NCI-H1092 (cell line): Measurements from ENCODE around the gene CAPNS2.

Source experiments
- DNase-seq: peaks from one replicate; lab custom pipeline; 2025; lab: John Stamatoyannopoulos, UW

Gene CAPNS2

DNA sequence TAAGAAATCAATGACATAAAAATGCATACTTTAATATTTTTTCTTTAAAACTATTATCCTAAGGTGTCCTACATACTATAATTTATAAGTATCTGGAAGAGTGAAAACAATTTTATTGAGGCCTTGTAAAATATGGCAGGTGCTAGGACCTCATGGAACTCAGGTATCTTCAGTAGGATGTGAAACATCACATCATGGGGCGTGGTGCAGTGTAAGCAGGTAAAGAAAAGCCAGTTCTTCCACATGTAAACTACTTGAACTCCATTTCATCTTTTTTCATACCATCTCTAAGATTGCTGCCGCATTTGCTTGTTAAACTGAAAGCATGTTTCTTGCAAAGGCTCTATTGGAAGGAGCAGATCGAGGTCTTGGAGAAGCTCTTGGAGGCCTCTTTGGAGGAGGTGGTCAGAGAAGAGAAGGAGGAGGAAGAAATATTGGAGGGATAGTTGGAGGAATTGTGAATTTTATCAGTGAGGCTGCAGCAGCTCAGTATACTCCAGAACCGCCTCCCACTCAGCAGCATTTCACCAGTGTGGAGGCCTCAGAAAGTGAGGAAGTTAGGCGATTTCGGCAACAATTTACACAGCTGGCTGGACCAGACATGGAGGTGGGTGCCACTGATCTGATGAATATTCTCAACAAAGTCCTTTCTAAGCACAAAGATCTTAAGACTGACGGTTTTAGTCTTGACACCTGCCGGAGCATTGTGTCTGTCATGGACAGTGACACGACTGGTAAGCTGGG is at the start of gene CAPNS2:
TSS of gene CAPNS2 (plus strand) at position 253 of the 744 bp plus-strand sequence. CDS start at position 326, 73 bp downstream.
- DNase-seq, result no peak

GRCh38 chr16:55521792-55522191 is 44.7 kb upstream of the CAPNS2 start:
- DNase-seq, result no peak

DNA sequence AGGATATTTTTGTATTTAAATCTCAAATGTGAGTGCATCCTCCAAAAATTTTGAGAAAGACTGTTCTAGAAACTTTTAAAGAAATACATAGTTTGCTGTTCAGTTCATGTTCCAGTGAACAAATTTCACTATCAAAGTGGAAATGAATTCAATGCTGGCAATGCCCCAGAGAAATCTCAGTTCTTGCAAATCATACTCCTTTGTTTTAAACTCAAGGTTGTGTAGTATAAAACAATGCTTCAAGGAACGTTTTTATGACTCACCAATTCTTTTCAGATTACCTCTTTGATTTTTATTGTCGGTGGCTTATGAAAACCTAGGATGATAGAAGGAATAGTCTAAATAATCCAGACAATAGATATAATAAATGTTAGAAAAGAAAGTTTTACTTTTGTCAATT is 40.0 kb upstream of the CAPNS2 start:
- no peak for DNase-seq

DNA sequence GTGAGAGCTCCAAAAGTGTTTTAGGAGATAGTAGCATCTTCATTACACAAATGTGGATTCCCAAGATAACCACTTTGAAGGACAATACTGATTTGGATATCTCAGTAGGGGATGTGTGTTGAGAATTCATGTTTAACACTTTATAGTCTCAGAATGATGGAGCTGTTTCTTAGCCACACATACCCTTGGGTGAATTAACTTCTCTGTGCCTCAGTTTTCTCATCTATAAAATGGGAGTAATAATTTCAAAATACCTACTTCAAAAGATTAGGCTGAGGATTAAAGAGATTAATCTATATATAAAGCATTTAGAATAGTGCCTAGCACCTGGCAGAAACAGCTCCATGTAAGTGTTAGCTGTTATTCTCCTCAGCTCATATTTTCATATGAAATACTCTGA is 38.6 kb upstream of the CAPNS2 start:
- DNase-seq, result no peak

GRCh38 chr16:55529018-55529417 is 37.5 kb upstream of the CAPNS2 start:
- no peak for DNase-seq

- no peak for DNase-seq
Measured at GRCh38 chr16:55530316-55530856, 36.1 kb upstream of the CAPNS2 start.

GRCh38 chr16:55532227-55532626 is 34.3 kb upstream of the CAPNS2 start:
- no peak for DNase-seq

GRCh38 chr16:55534756-55535155 is 31.7 kb upstream of the CAPNS2 start:
- DNase-seq, result no peak

- no peak for DNase-seq
Measured at GRCh38 chr16:55539049-55539448, 27.4 kb upstream of the CAPNS2 start.

GRCh38 chr16:55539488-55539887 is 27.0 kb upstream of the CAPNS2 start:
- no peak for DNase-seq

GRCh38 chr16:55540221-55540620 is 26.3 kb upstream of the CAPNS2 start:
- no peak for DNase-seq

DNA sequence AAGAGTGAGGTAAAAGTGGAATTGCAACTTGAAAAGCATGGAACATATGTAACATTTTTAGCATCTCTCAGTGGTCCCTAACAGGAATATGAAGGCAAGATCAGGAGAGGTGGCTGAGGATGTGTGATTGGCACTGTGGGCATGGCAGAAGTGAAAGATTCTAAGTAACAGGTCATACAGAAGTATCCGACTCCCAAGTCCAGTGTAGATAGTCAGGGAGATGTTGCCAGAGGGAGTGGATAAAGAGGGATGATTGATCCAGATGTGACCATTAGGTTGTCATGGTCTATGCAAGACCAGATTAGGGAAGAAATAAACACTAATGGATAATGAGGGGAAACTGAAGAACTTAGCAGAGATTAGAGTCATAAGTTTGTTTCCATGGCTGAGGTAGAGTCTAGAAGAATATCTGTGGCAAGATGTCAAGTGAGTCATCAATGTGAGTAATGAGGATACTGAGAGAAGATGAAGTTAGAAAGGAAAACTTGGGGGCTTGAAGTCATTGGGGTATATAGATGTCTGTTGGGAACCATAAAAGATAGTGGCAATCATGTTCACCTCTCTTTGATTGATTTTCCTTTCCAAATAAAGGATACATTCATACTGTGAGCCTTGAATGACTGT is 23.9 kb upstream of the CAPNS2 start:
- DNase-seq, result no peak

DNA sequence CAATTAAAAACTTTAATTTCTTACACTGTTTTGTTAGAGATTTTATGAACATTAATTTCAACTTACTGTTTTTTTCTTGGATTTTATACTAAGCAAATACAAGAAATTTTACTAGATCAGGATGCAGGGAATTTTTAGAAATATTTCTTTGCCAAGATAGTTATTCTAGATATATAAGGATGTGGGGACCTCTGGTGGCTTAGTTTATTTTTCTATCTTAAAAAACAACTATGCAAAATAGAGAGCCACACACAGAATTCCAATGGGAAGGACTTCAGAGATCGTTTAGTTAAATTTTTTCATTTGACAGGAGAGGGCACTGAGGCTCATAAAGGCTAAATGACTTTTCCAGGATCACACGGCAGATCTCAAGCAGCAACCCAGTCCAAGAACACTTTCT is 23.0 kb upstream of the CAPNS2 start:
- peak; percentile 35 for DNase-seq

DNA sequence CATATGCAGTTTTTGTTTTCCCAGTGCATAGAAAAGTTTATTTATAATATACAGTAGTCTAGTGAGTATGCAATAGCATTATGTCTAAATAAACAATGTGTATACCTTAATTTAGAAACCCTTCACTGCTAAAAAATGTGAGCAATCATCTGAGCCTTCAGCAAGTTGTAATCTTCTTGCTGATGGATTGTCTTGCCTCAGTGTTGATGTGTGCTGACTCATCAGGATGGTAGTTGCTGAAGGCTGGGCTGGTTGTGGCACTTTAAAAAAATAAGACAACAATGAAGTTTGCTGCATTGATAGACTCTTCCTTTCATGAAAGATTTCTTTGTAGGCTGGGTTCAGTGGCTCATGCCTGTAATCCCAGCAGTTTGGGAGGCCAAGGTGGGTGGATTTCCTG is 13.9 kb upstream of the CAPNS2 start:
- DNase-seq, result no peak

DNA sequence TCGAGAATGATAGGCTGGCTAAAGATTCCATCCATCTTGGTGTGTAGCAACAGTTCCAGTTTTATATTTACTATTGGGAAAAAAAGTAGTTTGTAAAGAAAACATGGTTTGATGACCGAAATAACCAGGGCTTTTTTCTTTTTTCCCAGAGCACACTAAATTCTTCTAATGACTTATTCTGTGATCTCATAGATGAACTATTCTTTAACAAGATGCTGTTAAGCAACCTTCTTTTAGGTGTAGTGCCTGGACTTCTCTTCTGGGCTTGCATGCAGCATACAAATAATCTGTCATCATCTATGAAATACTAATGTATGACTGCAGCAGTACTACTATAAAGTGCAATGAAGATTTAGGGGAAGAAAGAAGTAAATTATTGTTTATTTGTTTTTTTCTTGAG is 11.0 kb upstream of the CAPNS2 start:
- DNase-seq, result no peak

DNA sequence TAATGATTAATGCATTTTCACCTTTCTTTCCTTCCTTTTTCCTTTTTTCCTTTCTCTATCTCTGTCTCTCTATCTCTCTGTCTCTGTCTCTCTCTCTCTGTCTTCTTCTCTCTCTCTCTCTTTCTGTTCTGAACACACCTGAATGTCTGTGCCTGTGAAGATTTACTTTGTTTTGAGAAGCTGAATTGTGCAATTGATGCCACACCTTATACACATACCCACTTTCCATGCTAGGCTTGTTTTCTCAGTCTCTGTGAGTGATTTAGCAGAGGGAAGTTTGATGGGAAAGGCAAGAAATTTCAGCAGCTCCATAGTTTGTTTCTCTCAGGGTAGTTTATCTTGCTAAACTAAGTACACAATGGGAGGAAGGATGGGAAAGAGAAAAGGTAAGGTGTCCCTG is 9.3 kb upstream of the CAPNS2 start:
- DNase-seq, result no peak

DNA sequence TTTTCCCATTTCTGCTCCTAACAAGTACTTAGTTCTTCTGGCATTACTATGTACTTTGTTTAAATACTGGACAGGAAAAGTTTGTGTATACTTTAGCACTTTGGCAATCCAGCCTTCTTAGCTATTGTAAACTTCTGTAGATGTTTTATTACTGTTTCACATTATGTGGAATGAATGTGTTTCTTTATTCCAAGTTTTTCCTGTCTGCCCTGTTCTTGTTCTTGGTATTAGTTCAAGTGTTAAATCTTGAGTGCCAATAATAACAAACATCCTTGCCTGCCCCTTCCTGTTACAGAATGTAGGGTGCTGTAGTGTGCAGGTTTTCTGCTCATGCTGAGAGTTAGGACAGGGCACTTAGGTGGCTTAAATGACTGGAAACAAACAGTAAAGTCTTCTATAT is 7.3 kb upstream of the CAPNS2 start:
- no peak for DNase-seq

DNA sequence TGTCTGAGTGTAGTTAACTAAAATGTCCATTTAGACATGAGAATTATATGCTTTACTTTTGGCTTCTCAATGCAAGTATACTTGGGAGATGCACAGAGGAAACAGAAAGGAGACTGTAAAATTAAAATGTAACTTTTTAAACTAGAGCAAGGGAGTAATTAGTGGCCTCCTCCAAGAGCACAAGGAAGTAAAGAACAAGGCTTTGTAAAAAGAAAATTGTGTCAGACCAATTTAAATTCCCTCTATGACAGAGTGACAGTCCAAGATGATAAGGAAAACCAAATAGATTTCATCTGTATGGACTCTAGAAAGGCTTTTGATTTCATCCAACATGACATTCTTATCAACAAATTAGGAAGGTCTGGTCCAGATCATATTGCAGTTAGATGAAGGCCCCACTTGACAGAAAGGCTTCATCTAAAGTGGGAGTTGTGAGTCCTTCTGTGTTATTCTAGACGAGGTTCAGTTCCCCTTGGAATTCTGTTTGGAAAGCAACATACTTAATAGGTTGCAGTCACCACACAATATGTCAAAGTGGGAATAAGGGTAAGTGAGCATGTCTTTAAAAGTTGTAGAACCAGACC is 6.5 kb upstream of the CAPNS2 start:
- no peak for DNase-seq

GRCh38 chr16:55561319-55561848 is 5.1 kb upstream of the CAPNS2 start:
- DNase-seq, result no peak

DNA sequence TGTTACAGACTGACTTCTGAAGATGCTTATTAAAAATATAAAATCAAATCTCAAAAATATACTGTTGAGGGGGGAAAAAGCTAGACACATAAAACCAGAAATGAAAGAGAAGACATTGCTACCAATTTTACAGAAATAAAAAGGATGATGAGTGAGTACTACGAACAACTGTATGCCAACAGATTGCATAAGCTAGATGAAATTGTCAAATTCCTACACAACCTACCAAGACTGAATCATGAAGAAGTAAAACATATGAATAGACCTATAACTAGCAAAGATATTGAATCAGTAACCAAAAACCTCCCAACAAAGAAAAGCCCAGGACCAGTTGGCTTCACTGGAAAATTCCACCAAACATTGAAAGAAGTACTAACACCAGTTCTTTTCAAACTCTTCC is 3.5 kb upstream of the CAPNS2 start:
- DNase-seq, result no peak

- no peak for DNase-seq
Measured at GRCh38 chr16:55563797-55564196, 2.7 kb upstream of the CAPNS2 start.

- DNase-seq, result no peak
Measured at GRCh38 chr16:55565086-55565485, 1.4 kb upstream of the CAPNS2 start.

DNA sequence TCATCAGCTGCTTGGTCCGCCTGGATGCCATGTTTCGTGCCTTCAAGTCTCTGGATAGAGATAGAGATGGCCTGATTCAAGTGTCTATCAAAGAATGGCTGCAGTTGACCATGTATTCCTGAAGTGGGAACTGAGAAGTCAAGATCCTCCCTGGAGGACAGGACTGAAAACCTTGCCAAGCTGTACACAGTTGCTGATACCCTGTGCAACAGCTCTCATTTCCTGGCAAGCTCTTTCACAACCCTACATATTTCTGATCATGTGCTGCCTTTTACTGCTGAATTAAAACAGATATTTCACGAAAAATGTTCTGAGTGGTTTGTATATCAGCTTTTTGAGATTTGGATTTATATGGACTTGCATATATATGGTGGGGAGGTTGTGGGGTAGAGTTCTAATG is 898 bp downstream of the CAPNS2 start:
- no peak for DNase-seq
